Stimulated activated CD4-positive, alpha-beta T cell treated with anti-CD3 and anti-CD28 coated beads, TNF-alpha, amount 100 ng/mL, for 4 hours (primary cell): ENCODE results near the gene BAIAP2.

Experiments
- DNase-seq, 3 experiments: peaks; one replicate each; pipeline ENCODE4 v3.0.0-alpha.2; 2020; ENCODE audit warnings: low read depth in 3 of 3

Gene BAIAP2

GRCh38 chr17:81108220-81108619 lies 73.3 kb downstream of the BAIAP2 start:
- no peak for DNase-seq

DNA sequence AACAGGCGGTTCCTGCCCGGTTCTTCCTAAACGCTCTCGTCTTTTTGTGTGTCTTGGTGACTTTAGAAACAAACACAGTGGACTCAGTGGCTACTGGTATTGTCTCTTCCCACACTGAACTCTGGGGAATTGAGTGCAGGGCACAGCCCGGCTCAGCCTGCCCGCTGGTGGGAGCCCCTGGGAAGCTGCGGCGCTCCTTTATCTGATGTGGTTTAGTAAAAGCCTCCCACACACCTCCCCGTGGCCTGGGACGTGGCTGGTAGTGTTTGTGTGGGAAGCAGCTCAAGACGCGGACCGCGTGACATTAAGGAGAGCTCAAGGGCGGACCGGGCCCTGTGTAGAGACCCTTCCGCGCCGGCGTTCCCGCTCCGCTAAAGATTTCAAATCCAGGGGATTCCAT lies 75.0 kb downstream of the BAIAP2 start:
- no peak for DNase-seq

DNA sequence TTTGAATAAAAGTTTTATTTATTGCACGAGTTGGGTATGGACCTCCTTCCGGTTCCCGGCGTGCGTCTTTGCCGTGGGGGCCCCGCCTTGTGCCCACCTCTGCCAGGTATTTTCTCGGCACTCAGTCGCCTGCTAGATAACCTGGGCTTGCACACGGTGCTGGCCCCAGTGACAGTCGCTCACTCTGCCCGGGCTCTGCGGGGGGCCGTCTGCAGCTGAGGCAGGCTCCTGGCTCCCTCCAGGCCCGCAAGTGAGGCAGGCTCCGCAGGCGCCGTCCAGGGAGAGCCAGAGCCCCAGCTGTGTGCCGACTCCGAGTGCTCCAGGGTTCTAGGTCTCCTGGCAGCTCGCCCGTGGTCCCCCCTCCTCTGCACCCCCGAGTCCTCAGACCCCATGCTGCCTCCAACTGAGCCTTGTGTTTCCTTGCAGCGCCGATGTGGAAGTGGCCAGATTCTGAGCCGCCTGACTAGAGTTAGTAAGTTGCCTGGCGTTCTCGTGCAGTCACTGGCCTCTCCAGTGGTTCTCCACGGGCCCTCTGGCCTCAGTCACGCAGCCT lies 75.6 kb downstream of the BAIAP2 start:
- no peak for DNase-seq

DNA sequence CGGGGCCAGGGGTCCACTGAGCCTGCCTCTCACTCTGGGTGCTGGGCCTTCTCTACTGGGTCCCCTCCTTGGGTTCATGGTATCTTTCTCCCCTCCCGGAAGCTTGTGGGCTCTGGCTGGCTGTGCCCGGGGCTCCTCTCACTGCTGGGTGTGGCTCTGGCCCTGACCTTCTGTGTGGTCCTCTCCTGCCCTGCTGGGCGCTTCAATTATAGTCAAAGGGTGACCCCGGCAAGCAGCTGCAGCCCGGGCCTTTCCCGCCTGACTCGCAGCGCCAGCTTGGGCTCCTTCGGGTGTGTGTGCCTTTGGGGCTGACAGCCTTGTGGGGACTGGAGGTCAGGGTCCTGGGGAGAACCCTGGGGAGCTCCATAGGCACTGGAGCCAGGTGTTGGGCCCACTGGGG lies 76.1 kb downstream of the BAIAP2 start:
- no peak for DNase-seq

DNA sequence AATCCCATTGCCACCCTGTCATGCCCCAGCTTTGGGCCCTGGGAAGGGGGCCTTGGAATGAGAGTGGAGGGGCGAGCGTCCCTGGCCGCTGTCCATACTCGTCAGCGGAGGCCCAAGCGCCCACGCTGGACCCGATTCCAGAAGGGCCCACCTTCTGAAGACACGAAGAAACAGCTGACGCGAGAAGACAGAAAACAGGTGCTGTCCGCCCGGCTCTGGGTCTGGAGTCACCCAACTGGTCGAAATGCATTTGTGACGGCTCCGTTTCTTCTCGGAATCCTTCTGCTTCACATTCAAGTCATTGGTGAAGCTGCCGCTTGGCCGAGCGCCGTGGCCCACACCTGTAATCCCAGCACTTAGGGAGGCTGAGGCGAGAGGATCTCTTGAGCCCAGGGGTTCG lies 77.5 kb downstream of the BAIAP2 start:
- no peak for DNase-seq

- DNase-seq = no peak
Measured at GRCh38 chr17:81113158-81113724, 78.3 kb downstream of the BAIAP2 start.

- DNase-seq = no peak
Measured at GRCh38 chr17:81114351-81115093, 79.6 kb downstream of the BAIAP2 start.

DNA sequence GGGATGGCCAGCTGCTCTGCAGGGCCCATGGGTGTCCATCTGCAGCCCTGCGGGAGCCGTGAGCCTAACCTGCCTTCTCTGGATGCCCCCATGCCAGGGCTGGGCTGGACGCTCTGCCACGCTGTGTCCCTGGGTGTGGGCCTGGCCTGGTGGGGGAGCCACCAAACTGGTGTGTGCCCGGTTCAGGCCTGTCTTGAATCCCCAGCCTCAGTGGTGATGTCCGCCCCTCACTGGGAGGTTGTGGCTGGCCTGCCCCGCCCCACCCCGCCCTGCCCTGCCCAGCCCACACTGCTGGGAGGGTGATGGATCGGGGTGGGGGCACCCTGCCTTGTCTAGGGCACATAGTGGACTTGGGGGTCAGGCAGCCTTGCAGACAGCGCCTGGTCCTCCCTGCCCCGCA lies 80.3 kb downstream of the BAIAP2 start:
- no peak for DNase-seq

- no peak for DNase-seq
Measured at GRCh38 chr17:81115749-81116464, 81.0 kb downstream of the BAIAP2 start.

- no peak for DNase-seq
Measured at GRCh38 chr17:81116704-81117103, 81.8 kb downstream of the BAIAP2 start.

GRCh38 chr17:81117672-81118198 lies 82.8 kb downstream of the BAIAP2 start:
- no peak for DNase-seq

DNA sequence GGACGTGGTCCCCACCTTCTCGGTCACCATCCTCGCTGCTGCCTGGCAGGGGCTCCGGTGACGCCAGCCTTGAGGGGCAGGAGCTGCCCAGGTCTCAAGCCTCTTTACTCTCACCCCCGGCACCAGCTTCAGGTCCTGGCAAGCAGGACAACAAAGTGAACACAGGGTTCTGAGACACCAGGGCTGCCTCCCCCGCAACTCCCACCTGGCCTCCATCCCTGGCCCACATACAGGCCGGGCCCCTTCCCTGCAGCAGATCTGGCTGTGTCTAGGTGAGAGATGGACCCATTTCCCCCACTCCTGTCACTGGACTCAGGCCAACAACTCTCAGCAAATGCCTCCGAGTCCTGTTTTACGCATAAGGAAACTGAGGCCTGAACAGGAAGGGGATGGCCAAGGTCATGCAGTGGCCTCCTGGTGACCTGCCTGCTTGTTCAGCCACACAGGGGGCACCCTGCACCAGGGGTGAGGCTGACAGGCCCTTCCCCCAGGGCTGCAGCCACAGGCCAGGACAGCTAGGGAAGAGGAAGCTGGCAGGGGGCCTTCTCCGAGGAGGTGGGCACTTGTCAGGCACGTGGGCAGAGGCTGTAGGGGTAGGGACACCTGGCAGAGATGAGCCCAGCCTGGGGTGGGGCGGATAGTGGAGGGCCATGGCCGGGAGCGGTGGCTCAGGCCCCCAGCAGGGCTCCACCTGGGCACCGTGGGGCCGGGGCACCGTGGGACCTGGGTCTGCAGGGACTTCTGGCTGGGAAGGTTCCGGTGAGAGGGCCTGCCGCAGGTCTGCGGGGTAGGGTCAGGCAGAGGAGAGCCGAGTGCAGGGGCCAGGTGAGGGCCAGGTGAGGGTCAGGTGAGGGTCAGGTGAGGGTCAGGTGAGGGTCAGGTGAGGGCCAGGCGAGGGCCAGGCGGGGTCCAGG lies 83.6 kb downstream of the BAIAP2 start:
- DNase-seq = no peak

DNA sequence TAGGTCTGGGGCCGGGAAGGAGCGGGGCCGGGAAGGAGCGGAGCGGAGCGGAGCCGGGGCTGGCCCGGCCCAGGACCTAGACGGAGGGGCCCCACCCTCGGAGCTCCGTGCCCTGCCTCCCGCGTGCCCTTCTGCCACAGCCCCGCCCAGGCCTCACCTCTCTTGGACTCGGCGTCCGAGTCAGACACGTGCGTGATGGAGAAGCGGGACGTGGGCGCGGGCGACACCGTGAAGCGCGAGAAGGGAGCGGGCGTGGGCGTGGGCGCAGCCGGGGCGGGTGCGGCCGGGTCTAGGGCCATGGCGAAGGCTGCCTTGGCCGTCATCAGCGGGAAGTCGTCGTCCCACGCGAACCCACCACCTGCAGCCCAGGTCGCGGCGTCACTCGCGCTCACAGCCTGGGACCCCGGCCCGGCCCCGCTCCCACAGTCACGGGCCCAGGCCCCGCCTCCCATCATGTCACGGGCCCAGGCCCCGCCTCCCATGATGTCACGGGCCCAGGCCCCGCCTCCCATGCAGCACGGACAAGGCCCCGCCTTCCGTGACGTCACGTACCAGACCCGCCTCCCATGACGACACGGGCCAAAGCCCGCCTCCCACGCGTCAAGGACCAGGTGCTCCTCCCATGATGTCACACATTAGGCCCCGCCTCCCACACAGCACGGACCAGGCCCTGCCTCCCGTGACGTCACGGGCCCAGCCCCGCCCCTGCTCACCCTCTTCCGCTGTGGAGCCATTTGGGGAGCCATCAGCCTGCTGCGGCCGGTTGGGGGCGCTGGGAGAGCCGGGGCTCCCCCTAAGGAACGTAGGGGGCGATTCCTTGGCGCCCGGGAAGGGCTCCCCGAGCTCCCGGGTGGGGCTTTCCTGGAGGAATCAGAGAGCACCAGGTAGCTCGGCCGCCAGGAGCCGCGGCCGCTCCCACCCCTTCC lies 84.5 kb downstream of the BAIAP2 start:
- peak; percentile 58 to 78 (median 77) for DNase-seq

- DNase-seq = no peak
Measured at GRCh38 chr17:81120149-81120484, 85.2 kb downstream of the BAIAP2 start.

- no peak for DNase-seq
Measured at GRCh38 chr17:81120695-81121621, 86.0 kb downstream of the BAIAP2 start.

DNA sequence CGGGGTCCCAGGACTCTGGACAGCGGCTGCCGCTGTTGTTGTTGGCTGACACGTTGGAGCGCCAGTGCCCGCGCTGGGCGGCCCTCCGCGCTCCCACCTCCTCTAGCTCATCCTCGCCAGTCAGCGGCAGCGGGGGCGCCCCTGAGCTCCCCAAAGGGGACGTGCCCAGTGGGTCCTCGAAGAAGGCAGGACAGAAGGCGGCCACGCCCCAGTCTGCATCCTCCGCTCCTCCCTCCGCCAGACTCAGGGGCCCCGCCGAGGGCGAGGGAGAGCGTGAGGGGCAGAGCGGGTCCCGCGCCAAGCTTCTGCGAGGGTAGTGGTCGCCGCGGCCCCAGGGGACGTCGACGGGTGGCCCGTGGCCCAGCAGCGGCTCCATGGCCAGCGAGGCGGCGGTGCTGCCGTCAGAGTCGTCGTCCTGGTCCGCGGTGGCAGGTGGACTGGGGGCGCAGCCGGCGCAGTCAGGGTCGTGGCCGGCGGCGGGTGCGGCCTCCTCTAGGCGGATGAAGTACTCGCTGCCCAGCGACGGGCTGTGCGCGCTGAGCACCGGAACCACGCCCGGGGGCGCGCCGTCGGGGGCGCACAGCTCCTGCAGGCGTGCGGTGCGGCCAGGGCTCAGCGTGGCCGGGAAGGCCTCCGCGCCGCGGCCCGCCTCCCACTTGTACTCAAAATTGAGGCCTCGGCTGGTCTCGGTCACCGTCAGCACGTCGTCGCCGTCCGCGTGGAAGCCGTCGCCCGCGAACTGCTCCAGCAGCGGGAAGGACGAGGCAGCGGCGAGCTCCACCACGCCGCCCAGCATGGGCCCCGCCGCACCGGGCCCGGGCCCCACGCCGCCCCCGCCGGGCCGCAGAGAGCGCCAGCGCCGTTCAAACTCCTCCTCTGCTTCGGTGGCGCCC lies 87.1 kb downstream of the BAIAP2 start:
- DNase-seq = no peak

DNA sequence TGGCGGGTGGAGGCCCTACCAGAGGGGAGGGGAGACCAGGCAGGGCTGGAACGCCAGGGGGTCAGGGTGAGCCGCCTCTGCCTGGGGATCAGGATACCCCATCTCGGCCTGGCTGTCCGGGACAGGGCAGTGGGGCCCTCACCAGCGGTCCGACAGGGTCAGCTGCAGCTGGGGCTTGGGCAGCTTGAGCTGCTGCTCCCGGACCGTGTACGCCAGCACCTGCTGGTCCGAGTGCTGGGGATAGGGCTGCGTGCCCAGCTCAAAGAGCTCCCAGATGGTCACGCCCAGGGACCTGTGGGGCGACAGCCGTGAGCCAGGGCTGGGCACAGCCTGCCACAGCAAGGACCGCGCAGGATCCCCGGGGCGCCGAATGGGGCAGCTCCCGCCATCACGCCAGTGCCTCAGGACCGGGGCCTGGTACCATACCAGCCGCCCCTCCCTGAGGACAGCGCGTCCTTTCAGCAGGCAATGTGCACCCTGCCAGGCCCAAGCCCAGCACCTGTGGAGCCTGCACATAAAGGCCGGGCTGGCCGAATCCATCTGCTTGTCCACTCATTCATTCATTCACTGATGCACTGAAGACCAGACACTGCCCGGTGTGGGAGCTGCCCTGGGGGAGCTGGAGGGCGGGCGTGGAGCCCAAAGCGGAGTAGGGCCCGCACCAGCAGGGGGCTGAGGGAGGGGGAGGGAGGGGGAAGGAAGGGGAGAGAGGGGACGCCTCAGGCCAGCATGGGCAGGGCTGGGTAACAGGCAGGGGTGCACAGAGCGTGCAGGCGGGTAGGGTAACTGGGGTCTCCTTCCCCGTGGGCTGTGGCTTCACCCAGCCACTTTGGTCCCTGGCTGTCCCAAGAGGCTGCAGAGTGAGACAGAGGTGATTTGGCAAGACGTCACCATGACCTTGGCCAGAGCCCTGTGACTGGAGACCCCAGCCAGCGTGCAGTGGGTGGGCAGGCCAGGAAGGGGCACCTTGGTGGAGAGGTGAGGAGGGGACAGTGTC lies 88.4 kb downstream of the BAIAP2 start:
- no peak for DNase-seq
